Measurements from ENCODE around the gene A1BG. TPM values are rescaled to one million over a fixed set of nuclear protein-coding genes. Genes with fewer than 3 reads are reported as not detected.

Gene A1BG
- total and polyA plus RNA-seq, 2 of the 13 experiments (the other 11 are each of a cell fraction or from before 2014, with no cell fraction given), result 14.7 to 41.4 TPM

- TF ChIP-seq ZNF256 (CRISPR knock-in tag; conservative IDR thresholded peaks at IDR 0.05) (0 out of 2 replicates have a peak, but pooled peaks have one; percentile 29), REPIN1 (CRISPR knock-in tag; IDR thresholded peaks at IDR 0.05; ENCODE audit: borderline replicate concordance, low read depth) (0 out of 2 replicates have a peak, but pooled peaks have one; percentile 5), GMEB1 (CRISPR knock-in tag; IDR thresholded peaks at IDR 0.05; ENCODE audit: borderline replicate concordance) (peak; percentile 10; the same call in 1 of the 2 replicates), TEAD3 (CRISPR knock-in tag; optimal IDR thresholded peaks at IDR 0.05; ENCODE audit: borderline replicate concordance) (peak; percentile 19), TAF15 (IDR thresholded peaks at IDR 0.05; ENCODE audit: low read depth, low read length, poor library complexity, severe bottlenecking) (peak; percentile 3), PITX1 (CRISPR knock-in tag; IDR thresholded peaks at IDR 0.05) (peak; percentile 24; the same call in 1 of the 2 replicates), ZBTB14 (CRISPR knock-in tag; IDR thresholded peaks at IDR 0.05) (0 out of 2 replicates have a peak, but pooled peaks have one; percentile 7)
Observed at GRCh38 chr19:58387338-58388174, 34.3 kb upstream of the A1BG start (continued).
